Hematopoietic multipotent progenitor cell treated with erythropoietin and hydrocortisone succinate and interleukin-3 and kit ligand, for 4 days (in vitro differentiated cells): ENCODE measurements around the gene NPAS2.

ENCODE experiments used
- DNase-seq: peaks from one replicate; pipeline ENCODE4 v3.0.0-alpha.2; 2015

Gene NPAS2

GRCh38 chr2:100887713-100888495 lies 68.0 kb downstream of the NPAS2 start:
- no peak for DNase-seq

- DNase-seq: no peak
These were observed 68.7 kb downstream of the NPAS2 start for GRCh38 chr2:100888601-100889000.

- no peak for DNase-seq
These were observed 69.3 kb downstream of the NPAS2 start for GRCh38 chr2:100889286-100889685.

- DNase-seq: peak; percentile 76
These were observed 72.1 kb downstream of the NPAS2 start for GRCh38 chr2:100891906-100892642.

- DNase-seq: no peak
These were observed 73.6 kb downstream of the NPAS2 start for GRCh38 chr2:100893392-100894104.

GRCh38 chr2:100894105-100894795 lies 74.3 kb downstream of the NPAS2 start:
- no peak for DNase-seq

GRCh38 chr2:100894796-100895156 lies 74.8 kb downstream of the NPAS2 start:
- no peak for DNase-seq

- DNase-seq: peak; percentile 42
These were observed 75.5 kb downstream of the NPAS2 start for GRCh38 chr2:100895402-100895801.

GRCh38 chr2:100895934-100896685 lies 76.2 kb downstream of the NPAS2 start:
- no peak for DNase-seq

- no peak for DNase-seq
These were observed 78.2 kb downstream of the NPAS2 start for GRCh38 chr2:100898035-100898665.

GRCh38 chr2:100900156-100900795 lies 80.3 kb downstream of the NPAS2 start:
- DNase-seq: no peak

- DNase-seq: no peak
These were observed 83.0 kb downstream of the NPAS2 start for GRCh38 chr2:100902817-100903405.

- no peak for DNase-seq
These were observed 83.8 kb downstream of the NPAS2 start for GRCh38 chr2:100903534-100904258.

- no peak for DNase-seq
These were observed 85.3 kb downstream of the NPAS2 start for GRCh38 chr2:100905132-100905805.

GRCh38 chr2:100906131-100906530 lies 86.2 kb downstream of the NPAS2 start:
- DNase-seq: no peak

- no peak for DNase-seq
These were observed 86.7 kb downstream of the NPAS2 start for GRCh38 chr2:100906679-100907078.

GRCh38 chr2:100907832-100908231 lies 87.9 kb downstream of the NPAS2 start:
- no peak for DNase-seq

GRCh38 chr2:100909534-100910081 lies 89.7 kb downstream of the NPAS2 start:
- no peak for DNase-seq

- DNase-seq: no peak
These were observed 90.2 kb downstream of the NPAS2 start for GRCh38 chr2:100910111-100910510.
